Neural cell (in vitro differentiated cells): ENCODE measurements around the gene SEC61G. TPM values are rescaled to one million over a fixed set of nuclear protein-coding genes. Genes with fewer than 3 reads are reported as not detected.

Experiments
- H2AFZ ChIP-seq: fragments of 200-600, 300-800 bp; sonication (generic), shearing (Covaris generic); 2 replicates; pipeline ENCODE4 v1.6.0; 2014; ENCODE audit warnings: low read depth, mild to moderate bottlenecking, antibody characterized with exemption, low read length, moderate library complexity
- H3F3A ChIP-seq: fragments of 200-600 bp; shearing (Covaris generic); 2 replicates; pipeline ENCODE4 v1.6.1; 2016; ENCODE audit warnings: mild to moderate bottlenecking, moderate library complexity, mixed read lengths, antibody characterized with exemption, low read length; ENCODE audit not compliant: insufficient read depth, poor library complexity, severe bottlenecking
- H3K27ac ChIP-seq: fragments of 200-600, 300-800 bp; sonication (generic), shearing (Covaris generic); 2 replicates; pipeline ENCODE4 v1.5.1; 2014; ENCODE audit warnings: mild to moderate bottlenecking, low read length, moderate library complexity
- H3K27me3 ChIP-seq: fragments of 300-800, 200-600 bp; sonication (generic), shearing (Covaris generic); 2 replicates; pipeline ENCODE4 v1.6.0; 2014; ENCODE audit warnings: mild to moderate bottlenecking, low read depth, low read length, moderate library complexity; ENCODE audit not compliant: insufficient read depth
- H3K36me3 ChIP-seq: fragments of 300-800, 200-600 bp; sonication (generic), shearing (Covaris generic); 2 replicates; pipeline ENCODE4 v1.5.1; 2014; ENCODE audit warnings: mild to moderate bottlenecking, antibody characterized with exemption, low read length, moderate library complexity; ENCODE audit not compliant: insufficient read depth
- H3K4me2 ChIP-seq: fragments of 300-800, 200-600 bp; sonication (generic), shearing (Covaris generic); 2 replicates; pipeline ENCODE4 v1.6.0; 2014; ENCODE audit warnings: mild to moderate bottlenecking, low read length
- H3K4me3 ChIP-seq: fragments of 300-800, 200-600 bp; sonication (generic), shearing (Covaris generic); 2 replicates; pipeline ENCODE4 v1.5.1; 2014; ENCODE audit warnings: mild to moderate bottlenecking, low read length, moderate library complexity
- H3K79me2 ChIP-seq: fragments of 200-600 bp; shearing (Covaris generic); replicated peaks from 2 replicates; pipeline ENCODE4 v1.6.0; 2014; ENCODE audit warnings: mild to moderate bottlenecking, low read length, moderate library complexity; ENCODE audit not compliant: insufficient read depth
- H3K9ac ChIP-seq: fragments of 300-800, 200-600 bp; sonication (generic), shearing (Covaris generic); 2 replicates; pipeline ENCODE4 v1.6.1; 2016; ENCODE audit warnings: mild to moderate bottlenecking, low read length, mixed read lengths
- H3K9me2 ChIP-seq: fragments of 200-600 bp; shearing (Covaris generic); 2 replicates; pipeline ENCODE4 v1.6.1; 2016; ENCODE audit warnings: mild to moderate bottlenecking, low read length, mixed read lengths; ENCODE audit not compliant: insufficient read depth
- H3K9me3 ChIP-seq: fragments of 200-600, 300-800 bp; sonication (generic), shearing (Covaris generic); 2 replicates; pipeline ENCODE4 v1.6.1; 2016; ENCODE audit warnings: mild to moderate bottlenecking, mixed run types, low read length, moderate library complexity, mixed read lengths
- H4K20me1 ChIP-seq: fragments of 200-600 bp; shearing (Covaris generic); 2 replicates; pipeline ENCODE4 v1.6.1; 2016; ENCODE audit warnings: mild to moderate bottlenecking, mixed run types; ENCODE audit not compliant: insufficient read depth
- CTCF ChIP-seq: fragments of 450-650 bp; IDR thresholded peaks from 2 replicates; pipeline ENCODE4 v1.5.1; 2014; ENCODE audit warnings: antibody characterized with exemption, mild to moderate bottlenecking, moderate library complexity; ENCODE audit not compliant: poor library complexity, severe bottlenecking
- EP300 ChIP-seq: fragments of 450-650 bp; conservative IDR thresholded peaks from 2 replicates; pipeline ENCODE4 v1.6.1; 2014; ENCODE audit warnings: antibody characterized with exemption, mild to moderate bottlenecking, moderate library complexity; ENCODE audit not compliant: poor library complexity, severe bottlenecking
- EZH2 ChIP-seq: fragments of 200-600, 300-800 bp; shearing (Covaris generic), sonication (generic); IDR thresholded peaks from 2 replicates; pipeline ENCODE4 v1.6.1; 2014; ENCODE audit warnings: antibody characterized with exemption, low read length, borderline replicate concordance, mild to moderate bottlenecking; ENCODE audit not compliant: insufficient read depth, poor library complexity, severe bottlenecking
- MXI1 ChIP-seq: fragments of 450-650 bp; conservative IDR thresholded peaks from 2 replicates; pipeline ENCODE4 v1.6.1; 2014; ENCODE audit warnings: antibody characterized with exemption, mild to moderate bottlenecking; ENCODE audit not compliant: poor library complexity, severe bottlenecking
- POLR2AphosphoS5 ChIP-seq: IDR thresholded peaks from 2 replicates; pipeline ENCODE4 v1.6.1; 2012
- RAD21 ChIP-seq: fragments of 450-650 bp; conservative IDR thresholded peaks from 2 replicates; pipeline ENCODE4 v1.6.1; 2014; ENCODE audit warnings: antibody characterized with exemption, mild to moderate bottlenecking, moderate library complexity
- REST ChIP-seq: IDR thresholded peaks from 2 replicates; pipeline ENCODE4 v1.6.1; 2012; ENCODE audit warnings: borderline replicate concordance
- SMC3 ChIP-seq: fragments of 450-650 bp; conservative IDR thresholded peaks from 2 replicates; pipeline ENCODE4 v1.6.1; 2014; ENCODE audit warnings: antibody characterized with exemption, mild to moderate bottlenecking, moderate library complexity; ENCODE audit not compliant: poor library complexity
- TAF1 ChIP-seq: IDR thresholded peaks from 2 replicates; pipeline ENCODE4 v1.6.1; 2012; ENCODE audit warnings: low read depth
- polyA plus RNA-seq: library from polyadenylated mRNA; depleted of rRNA; stranded (reverse); fragments of >200 nt; gene quantifications from 2 replicates; pipeline ENCODE4 v1.2.3, GENCODE V29; 2014

Gene SEC61G
- polyA plus RNA-seq, 1 donor from 2014 or later, result 2,117 TPM

- no peaks in the 10 kb centered on the region for H3K9me2 ChIP-seq
- H3K27me3 ChIP-seq, result no peaks in the 10 kb centered on the region
- no peak overlapping the region for H3K4me2 ChIP-seq
- no peak overlapping the region for H2AFZ ChIP-seq
- no peak for TF ChIP-seq REST
- no peak for TF ChIP-seq TAF1
- TF ChIP-seq MXI1, result no peak
- TF ChIP-seq CTCF, result no peak
- TF ChIP-seq EZH2, result no peak
- TF ChIP-seq EP300, result no peak
- no peak for TF ChIP-seq RAD21
- TF ChIP-seq SMC3, result no peak
- TF ChIP-seq POLR2AphosphoS5, result no peak
- no peaks in the 10 kb centered on the region for H4K20me1 ChIP-seq
- no peak overlapping the region for H3K9ac ChIP-seq
- H3K79me2 ChIP-seq, result no peaks in the 10 kb centered on the region
- no peaks in the 10 kb centered on the region for H3F3A ChIP-seq
- H3K36me3 ChIP-seq, result no peaks in the 10 kb centered on the region
- H3K27ac ChIP-seq, result no peak overlapping the region
- peaks cover 10% of the 10 kb centered on the region for H3K9me3 ChIP-seq
- H3K4me3 ChIP-seq, result no peak overlapping the region
These were observed 46.2 kb downstream of the SEC61G start for GRCh38 chr7:54712820-54713219.

DNA sequence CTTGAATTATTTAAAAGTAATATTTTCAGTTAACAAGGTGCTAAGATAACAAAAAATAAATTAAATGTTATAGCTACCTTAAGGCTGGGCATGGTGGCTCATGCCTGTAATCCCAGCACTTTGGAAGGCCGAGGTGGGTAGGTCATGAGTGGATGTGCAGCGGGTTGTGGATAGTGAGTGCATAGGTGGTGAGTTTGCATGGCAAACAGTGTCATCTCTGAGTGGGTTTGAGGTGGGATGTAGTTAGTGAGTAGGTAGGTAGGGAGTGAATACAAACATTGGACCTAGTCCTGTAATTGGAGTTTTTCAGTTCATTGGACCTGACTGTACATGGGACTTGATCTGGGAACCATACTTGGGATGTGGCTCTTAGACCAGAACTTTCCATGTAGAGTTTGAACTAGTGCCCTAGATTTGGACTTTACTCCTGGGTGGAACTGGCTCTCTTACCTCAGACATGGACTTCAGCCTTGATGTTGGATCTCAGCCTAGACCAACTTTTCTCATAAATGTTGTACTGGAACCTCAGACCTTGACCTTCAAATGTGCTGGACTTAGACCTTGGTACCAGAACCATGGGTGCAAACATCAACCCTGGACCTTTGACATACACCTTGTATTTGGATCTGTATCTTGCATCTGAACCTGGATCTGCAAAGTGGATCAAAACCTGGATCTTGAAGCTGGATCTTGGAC is 47.0 kb downstream of the SEC61G start:
- Histone ChIP-seq H2AFZ (no peak overlapping the region), H3K27ac (no peak overlapping the region), H3K36me3 (no peaks in the 10 kb centered on the region), H3K4me2 (no peak overlapping the region), H4K20me1 (no peaks in the 10 kb centered on the region), H3K27me3 (no peaks in the 10 kb centered on the region), H3K9me2 (no peaks in the 10 kb centered on the region), H3K9ac (no peak overlapping the region), H3F3A (no peaks in the 10 kb centered on the region), H3K79me2 (no peaks in the 10 kb centered on the region), H3K9me3 (peaks cover 10% of the 10 kb centered on the region), H3K4me3 (no peak overlapping the region)
- TF ChIP-seq RAD21 (no peak), POLR2AphosphoS5 (no peak), EP300 (no peak), TAF1 (no peak), EZH2 (no peak), MXI1 (no peak), CTCF (no peak), REST (no peak), SMC3 (no peak)
